MM.1S (cell line): Measurements from ENCODE around the gene GPSM1.

Source experiments
- DNase-seq: peaks from one replicate; pipeline ENCODE4 v3.0.0-alpha.2; 2015
- H2AFZ ChIP-seq: fragments of 300-600 bp; sonication (generic); 2 replicates; pipeline ENCODE4 v1.6.0; 2016; ENCODE audit warnings: antibody characterized with exemption, low read length
- H3F3A ChIP-seq: fragments of 300-600 bp; sonication (generic); 2 replicates; pipeline ENCODE4 v1.6.1; 2016; ENCODE audit warnings: mild to moderate bottlenecking, antibody characterized with exemption, low read length, moderate library complexity, mixed read lengths; ENCODE audit not compliant: insufficient read depth
- H3K27ac ChIP-seq: fragments of 300-600 bp; sonication (generic); 2 replicates; pipeline ENCODE4 v1.5.1; 2016; ENCODE audit warnings: mild to moderate bottlenecking, low read length
- H3K27me3 ChIP-seq: fragments of 300-600 bp; sonication (generic); replicated peaks from 2 replicates; pipeline ENCODE4 v1.6.0; 2016; ENCODE audit warnings: low read length; ENCODE audit not compliant: insufficient read depth
- H3K36me3 ChIP-seq: fragments of 300-600 bp; sonication (generic); replicated peaks from 2 replicates; pipeline ENCODE4 v1.6.1; 2016; ENCODE audit warnings: mild to moderate bottlenecking, low read length, mixed read lengths; ENCODE audit not compliant: insufficient read depth
- H3K4me1 ChIP-seq: fragments of 300-600 bp; sonication (generic); 2 replicates; pipeline ENCODE4 v1.6.1; 2016; ENCODE audit warnings: low read length, mixed read lengths
- H3K4me2 ChIP-seq: fragments of 300-600 bp; sonication (generic); 2 replicates; pipeline ENCODE4 v1.6.0; 2016; ENCODE audit warnings: low read depth, low read length
- H3K4me3 ChIP-seq: fragments of 300-600 bp; sonication (generic); 2 replicates; pipeline ENCODE4 v1.5.1; 2016; ENCODE audit warnings: low read length, mixed read lengths
- H3K79me2 ChIP-seq: fragments of 300-600 bp; sonication (generic); 2 replicates; pipeline ENCODE4 v1.6.1; 2016; ENCODE audit warnings: mixed run types, low read length, mixed read lengths
- H3K9ac ChIP-seq: fragments of 300-600 bp; sonication (generic); 2 replicates; pipeline ENCODE4 v1.6.1; 2016; ENCODE audit warnings: low read length, mixed read lengths
- H3K9me2 ChIP-seq: fragments of 300-600 bp; sonication (generic); replicated peaks from 2 replicates; pipeline ENCODE4 v1.6.1; 2016; ENCODE audit warnings: mild to moderate bottlenecking, low read length, mixed read lengths; ENCODE audit not compliant: insufficient read depth
- H3K9me3 ChIP-seq: fragments of 300-600 bp; sonication (generic); replicated peaks from 2 replicates; pipeline ENCODE4 v1.6.1; 2016; ENCODE audit warnings: mild to moderate bottlenecking, low read length, mixed read lengths; ENCODE audit not compliant: insufficient read depth
- H4K20me1 ChIP-seq: fragments of 300-600 bp; sonication (generic); 2 replicates; pipeline ENCODE4 v1.6.1; 2016; ENCODE audit warnings: mild to moderate bottlenecking, low read length, moderate library complexity, mixed read lengths; ENCODE audit not compliant: insufficient read depth
- EZH2 ChIP-seq: fragments of 300-600 bp; sonication (generic); optimal IDR thresholded peaks from 2 replicates; pipeline ENCODE3; 2017; ENCODE audit warnings: low read depth, mild to moderate bottlenecking, antibody characterized with exemption, low read length, mixed read lengths
- EZH2phosphoT487 ChIP-seq: fragments of 300-600 bp; sonication (generic); IDR thresholded peaks from 2 replicates; pipeline ENCODE4 v1.6.1; 2018; ENCODE audit warnings: antibody characterized with exemption, low read length
- TF ChIP-seq, protein P1 (sequence below): fragments of 300-600 bp; sonication (generic); IDR thresholded peaks from 2 replicates; pipeline ENCODE4 v1.5.1; 2016; ENCODE audit warnings: antibody characterized with exemption, low read length, mixed read lengths

Gene GPSM1

DNA sequence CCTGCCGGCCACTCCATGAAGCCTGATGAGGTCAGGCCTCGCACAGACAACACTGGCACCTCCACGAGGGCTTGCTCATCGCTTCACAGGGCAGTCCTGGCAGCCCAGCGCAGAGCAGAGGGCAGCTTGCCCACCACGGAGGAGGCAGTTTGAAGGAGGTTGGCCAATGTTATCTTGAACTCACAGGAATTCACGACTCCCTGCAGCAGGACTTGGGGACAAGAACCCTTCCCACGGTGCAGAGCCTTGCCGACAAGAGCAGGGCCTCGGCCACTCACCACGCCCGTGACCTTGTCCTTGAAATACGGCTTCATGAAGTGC lies 67.6 kb downstream of the GPSM1 start:
- DNase-seq = no peak
- Histone ChIP-seq H3K4me1 (peaks cover 6% of the 10 kb centered on the region), H3K4me3 (no peak overlapping the region), H3K9ac (no peak overlapping the region), H3K4me2 (no peak overlapping the region), H3K36me3 (peaks cover 4% of the 10 kb centered on the region; the same call in 1 of the 2 replicates), H2AFZ (no peak overlapping the region), H3K9me2 (no peaks in the 10 kb centered on the region), H3K27ac (no peak overlapping the region), H3K27me3 (no peaks in the 10 kb centered on the region), H3K9me3 (no peaks in the 10 kb centered on the region), H3K79me2 (peaks cover 29% of the 10 kb centered on the region), H4K20me1 (no peaks in the 10 kb centered on the region), H3F3A (no peaks in the 10 kb centered on the region)
- TF ChIP-seq EZH2phosphoT487 (no peak), EZH2 (no peak)
- TF ChIP-seq, protein P1, sequence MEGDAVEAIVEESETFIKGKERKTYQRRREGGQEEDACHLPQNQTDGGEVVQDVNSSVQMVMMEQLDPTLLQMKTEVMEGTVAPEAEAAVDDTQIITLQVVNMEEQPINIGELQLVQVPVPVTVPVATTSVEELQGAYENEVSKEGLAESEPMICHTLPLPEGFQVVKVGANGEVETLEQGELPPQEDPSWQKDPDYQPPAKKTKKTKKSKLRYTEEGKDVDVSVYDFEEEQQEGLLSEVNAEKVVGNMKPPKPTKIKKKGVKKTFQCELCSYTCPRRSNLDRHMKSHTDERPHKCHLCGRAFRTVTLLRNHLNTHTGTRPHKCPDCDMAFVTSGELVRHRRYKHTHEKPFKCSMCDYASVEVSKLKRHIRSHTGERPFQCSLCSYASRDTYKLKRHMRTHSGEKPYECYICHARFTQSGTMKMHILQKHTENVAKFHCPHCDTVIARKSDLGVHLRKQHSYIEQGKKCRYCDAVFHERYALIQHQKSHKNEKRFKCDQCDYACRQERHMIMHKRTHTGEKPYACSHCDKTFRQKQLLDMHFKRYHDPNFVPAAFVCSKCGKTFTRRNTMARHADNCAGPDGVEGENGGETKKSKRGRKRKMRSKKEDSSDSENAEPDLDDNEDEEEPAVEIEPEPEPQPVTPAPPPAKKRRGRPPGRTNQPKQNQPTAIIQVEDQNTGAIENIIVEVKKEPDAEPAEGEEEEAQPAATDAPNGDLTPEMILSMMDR = no peak

DNA sequence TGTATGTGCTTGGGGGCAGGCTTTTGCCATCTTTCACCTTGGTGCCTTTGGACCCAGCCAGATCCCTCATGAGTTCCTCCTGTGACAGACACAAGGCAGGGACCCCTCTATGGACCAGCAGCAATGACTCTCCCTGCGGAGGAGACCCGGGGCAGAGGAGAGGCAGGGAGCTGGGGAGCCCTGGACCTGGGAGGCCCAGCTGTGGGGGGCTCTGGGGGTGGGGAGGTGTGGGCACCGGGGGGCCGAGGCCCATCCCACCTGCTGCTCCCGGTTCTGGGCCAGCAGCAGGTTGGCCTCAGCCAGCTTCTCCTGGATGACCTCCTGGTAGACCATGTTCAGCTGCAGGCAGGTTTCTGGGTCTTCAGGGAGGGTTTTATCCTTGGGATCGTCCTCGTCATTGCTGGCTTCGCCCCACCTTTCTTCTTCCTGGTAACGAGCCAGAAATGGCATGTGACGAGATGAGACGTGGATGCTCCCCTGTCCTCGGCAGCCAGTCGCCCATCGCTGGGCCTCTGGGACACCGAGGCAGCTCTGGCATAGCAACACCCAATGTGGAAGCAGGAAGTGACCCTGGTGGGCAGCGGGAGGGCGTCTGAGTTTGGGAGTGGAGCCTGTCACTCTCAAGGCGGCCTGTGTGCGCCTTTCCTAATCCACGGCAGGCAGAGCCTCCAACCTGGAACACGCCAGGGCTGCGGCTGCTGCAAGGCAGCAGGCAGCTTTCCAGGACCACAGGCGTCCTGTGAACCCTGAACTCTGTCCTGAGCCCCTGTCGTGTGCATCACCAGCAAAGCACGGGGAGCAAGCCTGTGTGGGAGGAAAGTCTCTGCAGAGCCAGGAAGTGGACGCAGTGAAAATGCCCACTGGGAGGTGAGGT lies 68.2 kb downstream of the GPSM1 start:
- H4K20me1 ChIP-seq = no peaks in the 10 kb centered on the region
- TF ChIP-seq, protein P1 = no peak
- TF ChIP-seq EZH2phosphoT487 (no peak), EZH2 (no peak)

DNA sequence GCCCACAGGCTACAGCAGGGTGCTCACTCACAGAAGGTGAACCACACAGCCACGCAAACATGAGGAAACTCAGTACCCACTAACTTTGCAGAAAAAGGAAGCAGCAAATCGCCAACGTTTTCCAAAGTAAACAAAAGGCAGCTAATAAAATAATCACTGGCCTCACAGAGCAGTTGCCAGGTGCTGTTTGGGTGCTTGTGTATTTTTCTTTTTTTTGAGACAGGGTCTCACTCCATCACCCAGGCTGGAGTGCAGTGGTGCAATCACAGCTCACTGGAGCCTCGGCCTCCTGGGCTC lies 68.8 kb downstream of the GPSM1 start:
- no peak for TF ChIP-seq EZH2
- TF ChIP-seq EZH2phosphoT487 = no peak
- TF ChIP-seq, protein P1 = no peak
- no peak overlapping the region for H3K27ac ChIP-seq
- H3K4me1 ChIP-seq = peaks cover 11% of the 10 kb centered on the region
- H3K27me3 ChIP-seq = no peaks in the 10 kb centered on the region
- H3K9me3 ChIP-seq = no peaks in the 10 kb centered on the region
- H3K9me2 ChIP-seq = no peaks in the 10 kb centered on the region
- H3K36me3 ChIP-seq = peaks cover 4% of the 10 kb centered on the region; the same call in 1 of the 2 replicates
- no peak overlapping the region for H3K9ac ChIP-seq
- no peak overlapping the region for H3K4me3 ChIP-seq
- H3K4me2 ChIP-seq = no peak overlapping the region
- no peaks in the 10 kb centered on the region for H4K20me1 ChIP-seq
- peaks cover 29% of the 10 kb centered on the region for H3K79me2 ChIP-seq
- no peak for DNase-seq
- no peaks in the 10 kb centered on the region for H3F3A ChIP-seq
- H2AFZ ChIP-seq = no peak overlapping the region

More for the DNA sequence above, 68.2 kb downstream of the GPSM1 start:
- Histone ChIP-seq H3K4me2 (no peak overlapping the region), H3K36me3 (peaks cover 4% of the 10 kb centered on the region; the same call in 1 of the 2 replicates), H3K79me2 (peaks cover 29% of the 10 kb centered on the region), H3K9me3 (no peaks in the 10 kb centered on the region), H3F3A (no peaks in the 10 kb centered on the region), H3K4me1 (peaks cover 9% of the 10 kb centered on the region), H3K4me3 (no peak overlapping the region), H3K27ac (no peak overlapping the region), H2AFZ (no peak overlapping the region), H3K9me2 (no peaks in the 10 kb centered on the region), H3K27me3 (no peaks in the 10 kb centered on the region), H3K9ac (no peak overlapping the region)
- no peak for DNase-seq
